Suprapubic skin (tissue), 4 donors: Measurements from ENCODE around the gene DNAH5. TPM values are rescaled to one million over a fixed set of nuclear protein-coding genes. Genes with fewer than 3 reads are reported as not detected.

Source experiments
- DNase-seq, 2 donors: peaks; one replicate each; pipeline ENCODE4 v3.0.0-alpha.2; 2019; ENCODE audit warnings: low spot score in 2 of 2
- H3K27ac ChIP-seq: fragments of 200-600 bp; sonication (generic); one replicate; pipeline ENCODE4 v1.5.1; 2019
- H3K27me3 ChIP-seq: fragments of 200-600 bp; sonication (generic); one replicate; pipeline ENCODE4 v1.5.1; 2019
- H3K36me3 ChIP-seq: fragments of 200-600 bp; sonication (generic); one replicate; pipeline ENCODE4 v1.5.1; 2019
- H3K4me1 ChIP-seq: fragments of 200-600 bp; sonication (generic); one replicate; pipeline ENCODE4 v1.5.1; 2019
- H3K4me3 ChIP-seq: fragments of 200-600 bp; sonication (generic); one replicate; pipeline ENCODE4 v1.5.1; 2019; ENCODE audit warnings: mild to moderate bottlenecking
- H3K9me3 ChIP-seq: fragments of 200-600 bp; sonication (generic); one replicate; pipeline ENCODE4 v1.5.1; 2019
- EP300 ChIP-seq: sonication (generic); formaldehyde crosslinking; IDR thresholded peaks from one replicate; pipeline ENCODE4 v1.6.1; 2017; ENCODE audit warnings: antibody characterized with exemption
- POLR2A ChIP-seq, 2 donors: fragments of 450-650 bp; IDR thresholded peaks; one replicate each; pipeline ENCODE4 v1.6.1; 2017; ENCODE audit warnings: antibody characterized with exemption in 2 of 2, mild to moderate bottlenecking in 2 of 2, moderate library complexity in 2 of 2
- POLR2AphosphoS5 ChIP-seq, 3 donors: sonication (generic); formaldehyde crosslinking; IDR thresholded peaks; one replicate each; pipeline ENCODE4 v1.6.1; 2017; ENCODE audit warnings: antibody characterized with exemption in 3 of 3
- WGBS: methylation state at CpG from one replicate; pipeline ENCODE4 v1.1.5; 2018; 5-methylcytosine and 5-hydroxymethylcytosine counted together
- total RNA-seq, 4 donors: library from RNA; depleted of rRNA; stranded (reverse); fragments of >200 nt; gene quantifications; one replicate each; pipeline ENCODE4 v1.1.0, GENCODE V29; 2016
- TF ChIP-seq, protein P1 (sequence below), 2 donors: fragments of 200-600 bp in 1 of 2; fragments of 450-650 bp in 1 of 2; sonication (generic) in 1 of 2; IDR thresholded peaks; one replicate each; pipeline ENCODE4 v1.5.1; 2016 to 2019; ENCODE audit warnings: antibody characterized with exemption in 2 of 2, mild to moderate bottlenecking in 1 of 2, moderate library complexity in 1 of 2

DNAH5 gene
- total RNA-seq, 4 donors from 2014 or later = 0.13 to 0.56 (median 0.18) TPM

DNA sequence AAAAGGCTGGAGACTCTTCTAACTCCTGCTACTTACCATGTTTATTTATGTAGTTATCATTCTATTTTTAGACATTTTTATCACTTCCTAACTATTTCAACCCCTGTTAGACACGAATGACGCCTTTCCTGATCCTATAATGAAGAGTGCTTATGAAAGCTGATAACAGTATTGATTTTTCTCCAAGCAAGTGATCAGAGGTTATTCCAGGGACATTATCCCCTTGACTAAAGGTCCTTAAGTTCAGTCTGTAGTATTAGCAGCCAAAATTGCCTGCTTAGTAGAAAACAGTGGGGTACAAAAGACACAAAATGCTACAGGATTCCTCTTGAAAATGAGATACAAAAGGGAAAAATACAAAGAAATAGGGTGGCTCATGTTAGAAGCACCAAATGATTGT, 235.6 kb downstream of the DNAH5 start:
- no peaks in the 10 kb centered on the region for H3K27me3 ChIP-seq
- TF ChIP-seq POLR2AphosphoS5 (IDR thresholded peaks at IDR 0.05) = no peak
- TF ChIP-seq, protein P1, sequence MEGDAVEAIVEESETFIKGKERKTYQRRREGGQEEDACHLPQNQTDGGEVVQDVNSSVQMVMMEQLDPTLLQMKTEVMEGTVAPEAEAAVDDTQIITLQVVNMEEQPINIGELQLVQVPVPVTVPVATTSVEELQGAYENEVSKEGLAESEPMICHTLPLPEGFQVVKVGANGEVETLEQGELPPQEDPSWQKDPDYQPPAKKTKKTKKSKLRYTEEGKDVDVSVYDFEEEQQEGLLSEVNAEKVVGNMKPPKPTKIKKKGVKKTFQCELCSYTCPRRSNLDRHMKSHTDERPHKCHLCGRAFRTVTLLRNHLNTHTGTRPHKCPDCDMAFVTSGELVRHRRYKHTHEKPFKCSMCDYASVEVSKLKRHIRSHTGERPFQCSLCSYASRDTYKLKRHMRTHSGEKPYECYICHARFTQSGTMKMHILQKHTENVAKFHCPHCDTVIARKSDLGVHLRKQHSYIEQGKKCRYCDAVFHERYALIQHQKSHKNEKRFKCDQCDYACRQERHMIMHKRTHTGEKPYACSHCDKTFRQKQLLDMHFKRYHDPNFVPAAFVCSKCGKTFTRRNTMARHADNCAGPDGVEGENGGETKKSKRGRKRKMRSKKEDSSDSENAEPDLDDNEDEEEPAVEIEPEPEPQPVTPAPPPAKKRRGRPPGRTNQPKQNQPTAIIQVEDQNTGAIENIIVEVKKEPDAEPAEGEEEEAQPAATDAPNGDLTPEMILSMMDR (IDR thresholded peaks at IDR 0.05) = no peak
- no peak for TF ChIP-seq EP300
- no peak for TF ChIP-seq POLR2A (IDR thresholded peaks at IDR 0.05)
- H3K4me3 ChIP-seq = no peak overlapping the region
- DNase-seq = no peak
- no peak overlapping the region for H3K27ac ChIP-seq
- H3K9me3 ChIP-seq = no peaks in the 10 kb centered on the region
- 60% methylated on average over 2 of the region's 2 CpGs for WGBS
- H3K36me3 ChIP-seq = no peaks in the 10 kb centered on the region
- no peaks in the 10 kb centered on the region for H3K4me1 ChIP-seq

DNA sequence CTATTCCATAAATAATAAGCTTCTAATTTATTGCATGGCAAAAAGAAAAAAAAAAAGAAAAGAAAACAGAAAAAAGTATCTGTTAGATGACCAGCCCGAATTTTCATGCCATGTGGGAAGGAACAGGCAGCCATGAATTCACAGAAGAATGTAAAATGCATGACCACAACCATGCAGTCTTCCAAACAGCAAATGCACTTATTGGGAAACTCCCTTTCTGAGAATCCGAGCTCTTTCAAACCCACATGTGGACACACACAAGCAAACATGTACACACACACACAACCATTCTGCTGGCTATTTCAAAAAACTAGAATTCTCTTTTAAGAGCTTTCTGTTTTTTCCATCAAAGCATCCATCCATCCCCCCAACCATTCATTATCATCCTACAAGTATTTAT, 236.1 kb downstream of the DNAH5 start:
- Histone ChIP-seq H3K36me3 (no peaks in the 10 kb centered on the region), H3K27me3 (no peaks in the 10 kb centered on the region), H3K9me3 (no peaks in the 10 kb centered on the region), H3K27ac (no peak overlapping the region), H3K4me3 (no peak overlapping the region), H3K4me1 (no peaks in the 10 kb centered on the region)
- WGBS = 44% methylated on average over 2 of the region's 2 CpGs
- no peak for DNase-seq
- TF ChIP-seq POLR2AphosphoS5 (IDR thresholded peaks at IDR 0.05) (no peak), POLR2A (IDR thresholded peaks at IDR 0.05) (no peak), EP300 (no peak)
- TF ChIP-seq, protein P1 (IDR thresholded peaks at IDR 0.05) = no peak

DNA sequence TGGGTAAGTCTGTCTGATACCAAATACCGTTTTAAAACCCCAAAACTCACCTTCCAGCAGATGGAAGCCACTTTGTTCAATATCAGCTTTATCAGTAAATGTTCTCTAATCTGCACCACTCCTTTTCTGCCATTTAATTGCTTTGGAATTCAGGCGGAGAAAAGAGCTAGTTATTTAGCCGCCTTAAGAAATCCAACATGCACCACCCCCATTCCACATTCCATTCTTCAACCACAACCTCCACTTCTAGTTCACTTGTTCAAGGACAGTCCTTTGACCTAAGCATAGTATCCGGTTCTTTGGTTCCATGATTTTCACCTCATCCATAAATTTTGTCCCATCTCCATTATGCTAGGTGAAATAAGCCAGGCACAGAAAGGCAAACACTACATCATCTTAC, 240.1 kb downstream of the DNAH5 start:
- no peak overlapping the region for H3K4me3 ChIP-seq
- TF ChIP-seq POLR2A (IDR thresholded peaks at IDR 0.05) (no peak), POLR2AphosphoS5 (IDR thresholded peaks at IDR 0.05) (no peak), EP300 (no peak)
- TF ChIP-seq, protein P1 (IDR thresholded peaks at IDR 0.05) = no peak
- H3K36me3 ChIP-seq = no peaks in the 10 kb centered on the region
- H3K9me3 ChIP-seq = no peaks in the 10 kb centered on the region
- no peak for DNase-seq
- WGBS = 63% methylated on average over 4 of the region's 4 CpGs
- no peak overlapping the region for H3K27ac ChIP-seq
- no peaks in the 10 kb centered on the region for H3K27me3 ChIP-seq
- no peaks in the 10 kb centered on the region for H3K4me1 ChIP-seq

DNA sequence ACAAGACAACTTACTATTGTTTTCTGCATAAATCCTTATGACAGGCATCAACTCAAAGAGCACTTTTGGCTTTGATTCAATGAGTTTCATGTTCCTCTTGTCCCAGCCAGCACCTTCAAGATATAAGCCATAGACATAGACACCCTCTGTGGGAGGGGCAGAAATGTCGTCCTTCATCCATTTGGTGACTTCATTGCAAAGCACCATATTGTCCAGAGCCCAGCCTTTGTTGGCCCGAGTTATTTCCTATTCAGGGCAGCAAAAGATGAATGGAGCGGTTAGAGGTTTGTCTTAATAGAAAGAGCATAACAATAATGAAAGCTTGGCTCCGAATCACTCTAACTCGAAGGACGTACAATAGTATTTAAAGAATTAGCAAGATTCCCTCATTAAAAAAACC, 243.9 kb downstream of the DNAH5 start:
- Histone ChIP-seq H3K27me3 (no peaks in the 10 kb centered on the region), H3K4me3 (no peak overlapping the region), H3K4me1 (no peaks in the 10 kb centered on the region), H3K9me3 (no peaks in the 10 kb centered on the region), H3K36me3 (no peaks in the 10 kb centered on the region), H3K27ac (no peak overlapping the region)
- TF ChIP-seq, protein P1 (IDR thresholded peaks at IDR 0.05) = no peak
- no peak for TF ChIP-seq EP300
- no peak for TF ChIP-seq POLR2AphosphoS5 (IDR thresholded peaks at IDR 0.05)
- TF ChIP-seq POLR2A (IDR thresholded peaks at IDR 0.05) = no peak
- no peak for DNase-seq
- WGBS = 86% methylated on average over 6 of the region's 6 CpGs

DNA sequence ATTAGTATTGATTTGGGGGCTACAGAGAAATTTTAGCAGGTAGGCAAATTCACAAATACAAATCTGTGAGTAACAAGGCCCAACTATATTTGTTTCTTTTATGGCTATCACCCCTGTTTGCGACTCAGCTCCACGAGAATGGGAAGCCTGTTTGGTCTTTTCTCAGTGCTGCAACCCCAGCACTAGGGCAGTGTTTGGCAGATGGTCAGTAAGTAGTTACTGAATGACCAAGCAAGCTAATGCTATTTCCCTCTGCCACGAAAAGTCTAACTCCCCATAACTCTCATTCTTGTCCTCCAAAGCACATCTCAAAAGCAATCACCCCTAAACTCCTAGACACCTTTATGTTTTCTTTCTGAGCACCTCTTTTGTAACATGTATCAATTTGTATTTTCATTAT, 245.6 kb downstream of the DNAH5 start:
- TF ChIP-seq, protein P1 (IDR thresholded peaks at IDR 0.05) = no peak
- TF ChIP-seq EP300 (no peak), POLR2AphosphoS5 (IDR thresholded peaks at IDR 0.05) (no peak), POLR2A (IDR thresholded peaks at IDR 0.05) (no peak)
- no peak overlapping the region for H3K4me3 ChIP-seq
- H3K36me3 ChIP-seq = no peaks in the 10 kb centered on the region
- no peaks in the 10 kb centered on the region for H3K27me3 ChIP-seq
- H3K9me3 ChIP-seq = no peaks in the 10 kb centered on the region
- no peaks in the 10 kb centered on the region for H3K4me1 ChIP-seq
- WGBS = 56% methylated on average over 3 of the region's 3 CpGs
- no peak for DNase-seq
- no peak overlapping the region for H3K27ac ChIP-seq
